ENCODE measurements around the gene PALLD.

The PALLD gene

DNA sequence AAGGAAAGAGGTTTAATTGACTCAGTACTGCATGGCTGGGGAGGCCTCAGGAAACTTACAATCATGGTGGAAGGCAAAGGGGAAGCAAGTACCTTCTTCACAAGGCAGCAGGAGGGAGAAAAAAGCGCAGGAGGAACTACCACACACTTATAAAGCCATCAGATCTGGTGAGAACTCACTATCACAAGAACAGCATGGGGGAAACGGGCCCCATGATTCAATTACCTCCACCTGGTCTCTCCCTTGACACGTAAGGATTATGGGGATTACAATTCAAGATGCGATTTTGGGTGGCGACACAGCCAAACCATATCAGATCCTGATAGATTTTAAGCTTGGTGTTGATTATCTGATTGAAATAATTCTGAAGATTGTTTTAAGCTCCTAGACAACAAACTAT, 294.5 kb downstream of the PALLD start:
- no peak for DNase-seq (ENCODE audit: low spot score)
- TF ChIP-seq, protein P1, sequence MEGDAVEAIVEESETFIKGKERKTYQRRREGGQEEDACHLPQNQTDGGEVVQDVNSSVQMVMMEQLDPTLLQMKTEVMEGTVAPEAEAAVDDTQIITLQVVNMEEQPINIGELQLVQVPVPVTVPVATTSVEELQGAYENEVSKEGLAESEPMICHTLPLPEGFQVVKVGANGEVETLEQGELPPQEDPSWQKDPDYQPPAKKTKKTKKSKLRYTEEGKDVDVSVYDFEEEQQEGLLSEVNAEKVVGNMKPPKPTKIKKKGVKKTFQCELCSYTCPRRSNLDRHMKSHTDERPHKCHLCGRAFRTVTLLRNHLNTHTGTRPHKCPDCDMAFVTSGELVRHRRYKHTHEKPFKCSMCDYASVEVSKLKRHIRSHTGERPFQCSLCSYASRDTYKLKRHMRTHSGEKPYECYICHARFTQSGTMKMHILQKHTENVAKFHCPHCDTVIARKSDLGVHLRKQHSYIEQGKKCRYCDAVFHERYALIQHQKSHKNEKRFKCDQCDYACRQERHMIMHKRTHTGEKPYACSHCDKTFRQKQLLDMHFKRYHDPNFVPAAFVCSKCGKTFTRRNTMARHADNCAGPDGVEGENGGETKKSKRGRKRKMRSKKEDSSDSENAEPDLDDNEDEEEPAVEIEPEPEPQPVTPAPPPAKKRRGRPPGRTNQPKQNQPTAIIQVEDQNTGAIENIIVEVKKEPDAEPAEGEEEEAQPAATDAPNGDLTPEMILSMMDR (IDR thresholded peaks at IDR 0.05; ENCODE audit: borderline replicate concordance, control extremely low read depth, extremely low read depth, insufficient read depth, missing control alignments): no peak
- in situ Hi-C loops (cut with MboI; ENCODE audit: low sequenced_read_pairs, unreplicated experiment): no loop called here

DNA sequence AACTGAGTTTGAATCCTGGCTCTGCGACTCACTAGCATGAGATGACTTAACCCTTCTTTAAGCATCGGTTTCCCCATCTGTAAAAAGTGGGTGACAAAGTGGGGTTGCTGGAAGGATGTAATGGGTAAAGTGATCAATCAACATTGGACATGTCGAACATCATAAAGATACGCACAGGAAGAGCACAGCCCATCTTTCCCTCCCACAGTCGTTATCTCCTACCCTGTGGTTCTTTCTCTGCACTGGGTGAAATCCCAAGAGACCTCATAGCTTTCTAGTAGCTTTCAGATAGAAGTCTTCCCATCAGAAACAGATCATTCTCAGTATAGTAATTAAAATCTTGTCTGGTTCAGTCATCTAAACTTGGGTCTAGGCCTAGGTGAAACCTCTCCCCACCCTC, 296.7 kb downstream of the PALLD start:
- no peak for DNase-seq (ENCODE audit: low spot score)
- in situ Hi-C loops (cut with MboI; ENCODE audit: low sequenced_read_pairs, unreplicated experiment): no loop called here
- TF ChIP-seq, protein P1 (IDR thresholded peaks at IDR 0.05; ENCODE audit: borderline replicate concordance, control extremely low read depth, extremely low read depth, insufficient read depth, missing control alignments): no peak

DNA sequence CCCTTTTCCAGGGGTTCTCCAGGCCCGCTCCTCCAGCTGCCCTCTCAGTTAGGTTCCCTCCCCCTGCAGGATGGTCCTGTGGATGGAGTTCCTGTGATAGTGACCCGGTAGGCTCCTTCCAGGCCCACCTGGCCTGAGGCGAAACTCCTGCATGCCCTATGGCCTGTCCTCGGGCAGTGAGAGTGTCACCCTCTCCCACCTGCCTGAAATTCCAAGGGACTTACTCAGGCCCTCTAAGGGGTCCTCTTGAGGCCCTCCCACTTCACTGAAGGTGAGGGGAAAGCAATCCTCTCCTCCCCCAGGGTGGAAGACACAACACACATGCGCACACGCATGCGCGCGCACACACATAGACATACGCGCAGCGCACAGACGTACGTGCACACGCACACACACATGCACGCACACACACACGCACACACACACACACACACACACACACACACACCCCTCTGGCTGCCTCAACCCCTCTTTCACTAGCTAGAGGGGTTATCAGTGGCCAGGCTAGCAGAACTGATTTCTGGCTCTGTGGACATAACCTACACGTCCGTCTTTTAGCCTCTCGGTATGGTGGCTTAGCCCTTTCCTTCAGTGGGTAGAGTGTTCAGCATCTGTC, 297.3 kb downstream of the PALLD start:
- DNase-seq (ENCODE audit: low spot score): no peak
- TF ChIP-seq, protein P1 (IDR thresholded peaks at IDR 0.05; ENCODE audit: borderline replicate concordance, control extremely low read depth, extremely low read depth, insufficient read depth, missing control alignments): no peak
- in situ Hi-C loops (cut with MboI; ENCODE audit: low sequenced_read_pairs, unreplicated experiment): no loop called here

DNA sequence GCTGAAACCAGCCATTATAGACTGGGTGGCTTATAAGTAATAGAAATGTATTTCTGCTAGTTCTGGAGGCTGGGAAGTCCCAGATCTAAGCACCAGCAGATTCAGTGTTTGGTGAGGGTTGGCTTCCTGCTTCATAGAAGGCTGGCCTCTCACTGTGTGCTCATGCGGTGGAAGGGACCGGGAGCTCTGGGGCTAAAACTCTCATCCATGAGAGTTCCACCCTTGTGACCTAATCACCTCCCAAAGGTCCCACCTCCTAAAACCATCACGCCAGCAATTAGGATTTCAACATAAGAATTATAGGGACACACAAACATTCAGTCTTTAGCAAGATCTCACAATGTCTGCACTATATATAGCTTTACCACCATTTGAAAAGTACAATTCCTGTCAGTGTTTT, 298.0 kb downstream of the PALLD start:
- TF ChIP-seq, protein P1 (IDR thresholded peaks at IDR 0.05; ENCODE audit: borderline replicate concordance, control extremely low read depth, extremely low read depth, insufficient read depth, missing control alignments): no peak
- DNase-seq (ENCODE audit: low spot score): no peak
- in situ Hi-C loops (cut with MboI; ENCODE audit: low sequenced_read_pairs, unreplicated experiment): no loop called here

DNA sequence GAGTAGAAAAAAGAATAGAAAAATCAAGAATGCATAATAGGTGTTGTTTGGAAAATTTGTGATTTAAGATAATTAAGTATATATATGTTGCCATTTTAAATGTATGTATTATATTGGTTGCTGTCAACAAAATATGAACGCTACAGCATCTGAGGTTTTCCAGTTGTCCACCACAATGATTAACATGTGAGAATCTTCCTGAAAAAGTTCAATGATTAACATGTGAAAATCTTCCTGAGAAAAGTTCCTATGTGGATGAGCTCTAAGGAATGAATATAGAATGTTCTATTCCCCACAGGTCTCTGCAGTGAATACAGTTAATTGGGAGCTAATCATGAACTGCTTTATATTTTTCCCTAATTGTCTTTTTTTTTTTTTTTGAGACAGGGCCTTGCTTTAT, 298.5 kb downstream of the PALLD start:
- DNase-seq (ENCODE audit: low spot score): no peak
- in situ Hi-C loops (cut with MboI; ENCODE audit: low sequenced_read_pairs, unreplicated experiment): no loop called here
- TF ChIP-seq, protein P1 (IDR thresholded peaks at IDR 0.05; ENCODE audit: borderline replicate concordance, control extremely low read depth, extremely low read depth, insufficient read depth, missing control alignments): no peak

DNA sequence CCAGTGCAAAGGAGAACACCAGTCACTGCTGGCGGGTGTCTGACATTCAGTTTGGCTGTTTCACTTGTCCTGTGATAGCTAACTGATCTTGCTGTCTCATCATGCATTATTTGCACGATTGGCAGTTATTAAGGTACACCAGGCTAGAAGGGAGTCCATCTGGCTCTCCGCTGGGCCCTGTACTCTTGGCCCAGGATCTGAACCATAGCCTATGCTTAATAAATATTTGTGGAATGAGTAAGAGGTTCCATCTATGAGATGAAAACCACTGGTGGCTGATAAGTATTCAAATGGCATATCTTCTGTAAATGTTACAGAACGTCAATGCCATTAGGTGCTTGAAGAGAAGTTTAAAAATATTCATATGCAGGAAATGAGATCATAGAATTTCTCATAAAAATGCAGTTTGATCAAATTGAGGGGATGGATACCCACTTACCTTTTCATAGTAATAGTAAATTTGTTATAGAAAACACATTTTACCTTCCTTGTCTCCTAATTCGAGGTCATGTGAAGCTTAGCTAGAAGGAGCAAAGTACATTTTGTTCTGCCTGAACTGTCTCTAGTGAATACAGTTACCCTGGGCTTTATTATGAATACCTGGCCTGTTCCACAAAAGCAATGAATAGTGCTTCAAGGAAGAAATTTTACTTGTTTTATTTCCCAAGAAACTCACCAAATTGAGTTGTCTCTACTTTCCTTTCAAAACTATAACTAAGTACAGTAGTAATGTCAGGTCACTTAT, 299.7 kb downstream of the PALLD start:
- in situ Hi-C loops (cut with MboI; ENCODE audit: low sequenced_read_pairs, unreplicated experiment): no loop called here
- DNase-seq (ENCODE audit: low spot score): no peak

More for the DNA sequence above, 299.7 kb downstream of the PALLD start:
- TF ChIP-seq, protein P1 (IDR thresholded peaks at IDR 0.05; ENCODE audit: borderline replicate concordance, control extremely low read depth, extremely low read depth, insufficient read depth, missing control alignments): no peak

Measured in GM13976 (cell line).